Activated T-cell treated with anti-CD3 and anti-CD28 coated beads, Interleukin-2, amount 50 U/mL, for 4 hours (primary cell): Measurements from ENCODE around the gene SIK3. TPM values are rescaled to one million over a fixed set of nuclear protein-coding genes. Genes with fewer than 3 reads are reported as not detected.

Experiments
- ATAC-seq, 2 donors: fragments of 200-7000 bp; cut with Tn5 transposase; one replicate each; pipeline ENCODE4 v1.10.0; 2021
- DNase-seq: peaks from one replicate; pipeline ENCODE4 v3.0.0-alpha.2; 2020
- H3K27me3 Mint-ChIP-seq: one replicate; pipeline ENCODE4 v1.8.0; 2021; ENCODE audit warnings: low read depth, mixed read lengths
- H3K36me3 Mint-ChIP-seq: one replicate; pipeline ENCODE4 v1.8.0; 2022; ENCODE audit warnings: mixed read lengths; ENCODE audit not compliant: insufficient read depth
- H3K4me1 Mint-ChIP-seq: one replicate; pipeline ENCODE4 v1.8.0; 2021; ENCODE audit warnings: low read depth, mixed read lengths
- H3K4me3 Mint-ChIP-seq: one replicate; pipeline ENCODE4 v1.8.0; 2021; ENCODE audit warnings: mild to moderate bottlenecking, moderate library complexity, mixed read lengths
- H3K9me3 Mint-ChIP-seq: one replicate; pipeline ENCODE4 v1.8.0; 2021; ENCODE audit warnings: mixed read lengths
- total RNA-seq, 3 donors: library from RNA; stranded (reverse); gene quantifications; one replicate each; pipeline ENCODE4 v1.2.1, GENCODE V29; 2021

The SIK3 gene
- total RNA-seq, 3 donors from 2014 or later: 28.7 to 48.8 (median 36.5) TPM

GRCh38 chr11:116885951-116886655 is 212.1 kb downstream of the SIK3 start:
- ATAC-seq (no peak), DNase-seq (no peak)
- Mint-ChIP-seq H3K36me3 (peaks cover 19% of the 10 kb centered on the region), H3K27me3 (no peaks in the 10 kb centered on the region), H3K9me3 (no peaks in the 10 kb centered on the region), H3K4me3 (no peak overlapping the region), H3K4me1 (peaks cover 20% of the 10 kb centered on the region)

- Mint-ChIP-seq H3K9me3 (no peaks in the 10 kb centered on the region), H3K4me1 (peaks cover 17% of the 10 kb centered on the region), H3K27me3 (no peaks in the 10 kb centered on the region), H3K4me3 (no peak overlapping the region), H3K36me3 (peaks cover 19% of the 10 kb centered on the region)
- ATAC-seq (peak; percentile 89 to 90), DNase-seq (no peak)
Measured at GRCh38 chr11:116882386-116882785, 215.8 kb downstream of the SIK3 start.

- H3K36me3 Mint-ChIP-seq: peaks cover 18% of the 10 kb centered on the region
- H3K4me3 Mint-ChIP-seq: no peak overlapping the region
- H3K4me1 Mint-ChIP-seq: peaks cover 17% of the 10 kb centered on the region
- no peaks in the 10 kb centered on the region for H3K9me3 Mint-ChIP-seq
- DNase-seq: no peak
- H3K27me3 Mint-ChIP-seq: no peaks in the 10 kb centered on the region
- ATAC-seq: no peak
Measured at GRCh38 chr11:116881143-116881542, 217.1 kb downstream of the SIK3 start.

GRCh38 chr11:116879800-116880625 is 218.2 kb downstream of the SIK3 start:
- Mint-ChIP-seq H3K4me1 (peaks cover 17% of the 10 kb centered on the region), H3K4me3 (no peak overlapping the region), H3K36me3 (peaks cover 21% of the 10 kb centered on the region), H3K9me3 (no peaks in the 10 kb centered on the region), H3K27me3 (no peaks in the 10 kb centered on the region)
- no peak for DNase-seq
- peak; percentile 69 to 71 for ATAC-seq

- DNase-seq (no peak), ATAC-seq (no peak)
- no peaks in the 10 kb centered on the region for H3K9me3 Mint-ChIP-seq
- H3K36me3 Mint-ChIP-seq: peaks cover 33% of the 10 kb centered on the region
- H3K27me3 Mint-ChIP-seq: no peaks in the 10 kb centered on the region
- H3K4me1 Mint-ChIP-seq: peaks cover 13% of the 10 kb centered on the region
- H3K4me3 Mint-ChIP-seq: no peak overlapping the region
Measured at GRCh38 chr11:116876656-116877055, 221.6 kb downstream of the SIK3 start.

GRCh38 chr11:116875194-116875593 is 223.0 kb downstream of the SIK3 start:
- Mint-ChIP-seq H3K4me3 (no peak overlapping the region), H3K36me3 (peaks cover 42% of the 10 kb centered on the region), H3K27me3 (no peaks in the 10 kb centered on the region), H3K4me1 (peaks cover 5% of the 10 kb centered on the region), H3K9me3 (no peaks in the 10 kb centered on the region)
- DNase-seq: no peak
- no peak for ATAC-seq

- Mint-ChIP-seq H3K36me3 (peaks cover 47% of the 10 kb centered on the region), H3K4me3 (no peak overlapping the region), H3K27me3 (no peaks in the 10 kb centered on the region), H3K4me1 (no peaks in the 10 kb centered on the region), H3K9me3 (no peaks in the 10 kb centered on the region)
- ATAC-seq (no peak), DNase-seq (no peak)
Measured at GRCh38 chr11:116874251-116874650, 224.0 kb downstream of the SIK3 start.

- Mint-ChIP-seq H3K36me3 (peaks cover 48% of the 10 kb centered on the region), H3K27me3 (no peaks in the 10 kb centered on the region), H3K4me1 (no peaks in the 10 kb centered on the region), H3K4me3 (no peak overlapping the region), H3K9me3 (no peaks in the 10 kb centered on the region)
- ATAC-seq (no peak), DNase-seq (no peak)
Measured at GRCh38 chr11:116873381-116873780, 224.8 kb downstream of the SIK3 start.

GRCh38 chr11:116871248-116871647 is 227.0 kb downstream of the SIK3 start:
- Mint-ChIP-seq H3K9me3 (no peaks in the 10 kb centered on the region), H3K4me3 (no peak overlapping the region), H3K27me3 (no peaks in the 10 kb centered on the region), H3K36me3 (peaks cover 60% of the 10 kb centered on the region), H3K4me1 (no peaks in the 10 kb centered on the region)
- ATAC-seq (no peak), DNase-seq (no peak)

GRCh38 chr11:116870054-116870453 is 228.2 kb downstream of the SIK3 start:
- Mint-ChIP-seq H3K4me1 (no peaks in the 10 kb centered on the region), H3K9me3 (no peaks in the 10 kb centered on the region), H3K36me3 (peaks cover 62% of the 10 kb centered on the region), H3K27me3 (no peaks in the 10 kb centered on the region), H3K4me3 (no peak overlapping the region)
- no peak for DNase-seq
- no peak for ATAC-seq

GRCh38 chr11:116869610-116870009 is 228.6 kb downstream of the SIK3 start:
- DNase-seq: no peak
- H3K36me3 Mint-ChIP-seq: peaks cover 60% of the 10 kb centered on the region
- ATAC-seq: no peak
- H3K9me3 Mint-ChIP-seq: no peaks in the 10 kb centered on the region
- no peaks in the 10 kb centered on the region for H3K4me1 Mint-ChIP-seq
- H3K4me3 Mint-ChIP-seq: no peak overlapping the region
- H3K27me3 Mint-ChIP-seq: no peaks in the 10 kb centered on the region

- no peak for ATAC-seq
- peaks cover 67% of the 10 kb centered on the region for H3K36me3 Mint-ChIP-seq
Measured at GRCh38 chr11:116868066-116868465, 230.2 kb downstream of the SIK3 start.

GRCh38 chr11:116867619-116868018 is 230.6 kb downstream of the SIK3 start:
- H3K4me3 Mint-ChIP-seq: no peak overlapping the region
- peaks cover 64% of the 10 kb centered on the region for H3K36me3 Mint-ChIP-seq
- no peaks in the 10 kb centered on the region for H3K9me3 Mint-ChIP-seq
- H3K4me1 Mint-ChIP-seq: no peaks in the 10 kb centered on the region
- no peaks in the 10 kb centered on the region for H3K27me3 Mint-ChIP-seq
- no peak for DNase-seq
- ATAC-seq: no peak

More at GRCh38 chr11:116868066-116868465, 230.2 kb downstream of the SIK3 start:
- H3K4me3 Mint-ChIP-seq: no peak overlapping the region
- H3K9me3 Mint-ChIP-seq: no peaks in the 10 kb centered on the region
- H3K27me3 Mint-ChIP-seq: no peaks in the 10 kb centered on the region
- H3K4me1 Mint-ChIP-seq: no peaks in the 10 kb centered on the region
- no peak for DNase-seq

- H3K4me1 Mint-ChIP-seq: no peaks in the 10 kb centered on the region
- no peak overlapping the region for H3K4me3 Mint-ChIP-seq
- H3K36me3 Mint-ChIP-seq: peaks cover 62% of the 10 kb centered on the region
- no peaks in the 10 kb centered on the region for H3K9me3 Mint-ChIP-seq
- no peaks in the 10 kb centered on the region for H3K27me3 Mint-ChIP-seq
- ATAC-seq (no peak), DNase-seq (no peak)
Measured at GRCh38 chr11:116866804-116867455, 231.3 kb downstream of the SIK3 start.
